ENCODE results near the gene TXNDC16.
"Not testable (repeated sequence)": the region's sequence is repeated elsewhere in the genome, so short reads cannot be mapped to it uniquely, and the experiment has no call there.

The TXNDC16 gene, protein sequence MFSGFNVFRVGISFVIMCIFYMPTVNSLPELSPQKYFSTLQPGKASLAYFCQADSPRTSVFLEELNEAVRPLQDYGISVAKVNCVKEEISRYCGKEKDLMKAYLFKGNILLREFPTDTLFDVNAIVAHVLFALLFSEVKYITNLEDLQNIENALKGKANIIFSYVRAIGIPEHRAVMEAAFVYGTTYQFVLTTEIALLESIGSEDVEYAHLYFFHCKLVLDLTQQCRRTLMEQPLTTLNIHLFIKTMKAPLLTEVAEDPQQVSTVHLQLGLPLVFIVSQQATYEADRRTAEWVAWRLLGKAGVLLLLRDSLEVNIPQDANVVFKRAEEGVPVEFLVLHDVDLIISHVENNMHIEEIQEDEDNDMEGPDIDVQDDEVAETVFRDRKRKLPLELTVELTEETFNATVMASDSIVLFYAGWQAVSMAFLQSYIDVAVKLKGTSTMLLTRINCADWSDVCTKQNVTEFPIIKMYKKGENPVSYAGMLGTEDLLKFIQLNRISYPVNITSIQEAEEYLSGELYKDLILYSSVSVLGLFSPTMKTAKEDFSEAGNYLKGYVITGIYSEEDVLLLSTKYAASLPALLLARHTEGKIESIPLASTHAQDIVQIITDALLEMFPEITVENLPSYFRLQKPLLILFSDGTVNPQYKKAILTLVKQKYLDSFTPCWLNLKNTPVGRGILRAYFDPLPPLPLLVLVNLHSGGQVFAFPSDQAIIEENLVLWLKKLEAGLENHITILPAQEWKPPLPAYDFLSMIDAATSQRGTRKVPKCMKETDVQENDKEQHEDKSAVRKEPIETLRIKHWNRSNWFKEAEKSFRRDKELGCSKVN

GRCh38 chr14:52552063-52552988 is at the start of gene TXNDC16, which contains the start of gene GPR137C:
Gene TXNDC16, minus strand, starts transcription at chr14:52552505. Its CDS starts 8,948 bp downstream, at chr14:52543557.
Gene GPR137C, plus strand, starts transcription at chr14:52552836. Its CDS starts 312 bp downstream, at chr14:52553148.
- DNase-seq (ENCODE audit: low read depth in 2 of 2), result peak; percentile 98

DNA sequence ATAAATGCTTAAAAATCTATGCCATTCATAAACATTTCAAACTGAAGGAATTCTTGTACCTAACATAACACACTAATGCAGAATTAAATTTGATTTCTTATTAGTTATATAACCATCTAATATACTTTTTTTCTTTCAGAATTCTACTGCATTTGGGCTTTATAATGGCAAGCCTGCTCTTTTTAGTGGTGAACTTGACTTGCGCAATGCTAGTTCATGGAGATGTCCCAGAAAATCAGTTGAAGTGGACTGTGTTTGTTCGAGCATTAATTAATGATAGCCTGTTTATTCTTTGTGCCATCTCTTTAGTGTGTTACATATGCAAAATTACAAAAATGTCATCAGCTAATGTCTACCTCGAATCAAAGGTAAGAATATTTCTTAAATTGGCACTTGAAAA is 47.7 kb upstream of the TXNDC16 start:
- no peak for DNase-seq (ENCODE audit: low read depth in 2 of 2)

GRCh38 chr14:52598568-52598967 is 46.3 kb upstream of the TXNDC16 start:
- no peak for DNase-seq (ENCODE audit: low read depth in 2 of 2)

- no peak for DNase-seq (ENCODE audit: low read depth in 2 of 2)
Measured at GRCh38 chr14:52596861-52597260, 44.6 kb upstream of the TXNDC16 start.

DNA sequence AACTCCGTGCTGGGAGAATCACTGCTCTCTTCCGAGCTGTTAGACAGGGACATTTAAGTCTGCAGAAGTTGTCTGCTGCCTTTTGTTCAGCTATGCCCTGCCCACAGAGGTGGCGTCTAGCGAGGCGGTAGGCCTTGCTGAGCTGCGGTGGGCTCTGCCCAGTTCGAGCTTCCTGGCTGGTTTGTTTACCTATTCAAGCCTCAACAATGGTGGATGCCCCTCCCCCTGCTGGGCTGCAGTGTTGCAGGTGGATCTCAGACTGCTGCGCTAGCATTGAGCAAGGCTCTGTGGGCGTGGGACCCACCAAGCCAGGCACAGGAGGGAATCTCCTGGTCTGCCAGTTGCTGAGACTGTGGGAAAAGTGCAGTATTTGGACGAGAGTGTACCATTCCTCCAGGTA is 44.0 kb upstream of the TXNDC16 start:
- DNase-seq (ENCODE audit: low read depth in 2 of 2), result no peak

GRCh38 chr14:52590318-52590717 is 38.0 kb upstream of the TXNDC16 start:
- no peak for DNase-seq (ENCODE audit: low read depth in 2 of 2)

DNA sequence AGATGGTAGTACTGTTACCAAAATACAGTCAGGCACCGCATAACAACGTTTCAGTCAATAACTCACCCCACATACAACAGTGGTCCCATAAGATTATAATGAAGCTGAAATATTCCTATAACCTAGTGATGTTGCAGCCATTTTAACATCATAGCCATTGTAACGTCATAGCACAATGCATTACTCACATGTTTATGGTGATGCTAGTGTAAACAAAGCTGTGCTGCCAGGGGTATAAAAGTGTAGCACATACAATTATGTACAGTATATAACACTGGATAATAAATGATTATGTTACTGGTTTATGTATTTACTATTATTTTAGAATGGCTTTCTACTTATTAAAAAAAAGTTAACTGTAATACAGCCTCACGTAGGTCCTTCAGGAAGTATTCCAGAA is 37.3 kb upstream of the TXNDC16 start:
- DNase-seq (ENCODE audit: low read depth in 2 of 2), result no peak

DNA sequence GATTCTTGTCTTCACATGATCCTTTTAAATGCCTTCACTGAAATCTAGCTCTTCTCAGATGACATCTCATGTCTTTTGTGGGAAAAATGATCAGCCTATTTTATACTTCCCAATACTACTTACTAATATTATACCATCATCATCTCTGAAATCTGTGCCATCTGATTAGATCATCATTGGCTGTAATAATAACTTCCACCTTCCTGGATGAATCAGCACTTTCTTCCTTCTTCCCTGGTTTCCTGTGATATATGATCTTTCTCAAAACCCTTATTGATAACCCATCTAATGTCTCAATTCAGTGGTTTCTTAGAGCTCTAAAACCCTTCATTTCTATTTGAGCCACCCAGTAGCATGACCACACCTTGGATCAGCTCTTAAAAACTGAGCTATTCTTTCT is 31.2 kb upstream of the TXNDC16 start:
- no peak for DNase-seq (ENCODE audit: low read depth in 2 of 2)

DNA sequence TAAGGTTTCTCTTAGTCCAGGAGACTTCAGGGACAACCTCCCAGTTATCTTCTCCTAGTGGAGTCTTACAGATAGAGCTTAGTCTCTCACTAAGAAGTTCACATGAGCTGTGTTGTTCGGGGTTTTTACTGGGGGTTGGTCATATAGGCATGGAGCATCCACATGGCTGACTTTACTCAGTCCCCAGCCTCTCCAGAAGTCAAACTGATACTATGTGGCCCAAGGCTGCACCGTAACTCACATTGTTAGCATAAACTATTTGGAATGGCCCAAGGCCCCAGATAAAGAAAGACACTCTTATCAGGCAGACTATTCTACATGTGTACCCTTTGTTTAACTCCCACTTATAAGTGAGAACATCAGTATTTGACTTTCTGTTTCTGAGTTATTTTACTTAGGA is 23.6 kb upstream of the TXNDC16 start:
- no peak for DNase-seq (ENCODE audit: low read depth in 2 of 2)

DNA sequence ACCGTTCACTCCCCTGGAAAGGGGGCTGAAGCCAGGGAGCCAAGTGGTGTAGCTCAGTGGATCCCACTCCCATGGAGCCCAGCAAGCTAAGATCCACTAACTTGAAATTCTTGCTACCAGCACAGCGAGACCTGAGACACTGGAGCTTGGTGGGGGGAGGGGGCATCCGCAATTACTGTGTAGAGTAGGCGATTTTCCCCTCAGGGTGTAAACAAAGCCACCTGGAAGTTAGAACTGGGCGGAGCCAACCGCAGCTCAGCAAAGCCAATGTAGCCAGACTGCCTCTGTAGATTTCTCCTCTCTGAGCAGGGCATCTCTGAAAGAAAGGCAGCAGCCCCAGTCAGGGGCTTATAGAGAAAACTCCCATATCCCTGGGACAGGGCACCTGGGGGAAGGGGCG is 16.1 kb upstream of the TXNDC16 start:
- not testable (repeated sequence) for DNase-seq (ENCODE audit: low read depth in 2 of 2)

DNA sequence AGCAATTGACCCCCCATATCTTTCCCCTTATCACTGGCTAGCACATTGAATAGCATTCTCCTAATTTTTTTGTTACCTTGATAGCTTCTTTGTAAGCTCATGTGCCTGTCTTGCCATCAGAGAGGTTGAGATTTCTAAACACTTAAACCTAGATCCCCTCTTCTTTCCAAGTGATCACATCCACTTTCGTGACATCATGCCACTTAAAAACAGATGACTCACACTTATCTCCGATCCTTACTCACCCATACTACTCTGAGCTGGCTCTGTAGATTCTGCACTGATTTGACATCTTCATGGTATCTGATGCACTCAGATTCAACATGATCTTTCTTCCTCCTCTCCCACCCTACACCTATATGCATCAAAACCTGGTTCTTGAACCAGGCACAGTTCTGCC is 10.8 kb upstream of the TXNDC16 start:
- no peak for DNase-seq (ENCODE audit: low read depth in 2 of 2)

DNA sequence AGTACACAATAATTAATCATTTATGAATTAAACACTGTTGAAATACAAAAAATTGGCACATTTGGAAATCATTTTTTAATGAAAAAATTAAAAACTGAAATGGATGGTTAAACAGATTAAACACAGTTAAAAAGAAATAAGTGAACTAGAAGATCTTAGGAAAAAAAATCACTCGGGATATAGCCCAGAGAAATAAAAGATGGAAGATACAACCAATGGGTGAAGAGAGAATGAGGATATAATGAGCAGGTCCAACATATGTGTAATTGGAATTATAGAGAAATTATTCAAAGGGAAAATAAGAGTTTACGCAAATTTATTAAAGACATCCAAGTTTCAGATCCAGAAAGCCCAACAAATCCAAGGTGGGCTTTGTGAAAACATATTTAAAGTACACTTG is 6.4 kb upstream of the TXNDC16 start:
- no peak for DNase-seq (ENCODE audit: low read depth in 2 of 2)

GRCh38 chr14:52553671-52554575 is 1.6 kb upstream of the TXNDC16 start:
- DNase-seq (ENCODE audit: low read depth in 2 of 2), result peak; percentile 60 to 63

DNA sequence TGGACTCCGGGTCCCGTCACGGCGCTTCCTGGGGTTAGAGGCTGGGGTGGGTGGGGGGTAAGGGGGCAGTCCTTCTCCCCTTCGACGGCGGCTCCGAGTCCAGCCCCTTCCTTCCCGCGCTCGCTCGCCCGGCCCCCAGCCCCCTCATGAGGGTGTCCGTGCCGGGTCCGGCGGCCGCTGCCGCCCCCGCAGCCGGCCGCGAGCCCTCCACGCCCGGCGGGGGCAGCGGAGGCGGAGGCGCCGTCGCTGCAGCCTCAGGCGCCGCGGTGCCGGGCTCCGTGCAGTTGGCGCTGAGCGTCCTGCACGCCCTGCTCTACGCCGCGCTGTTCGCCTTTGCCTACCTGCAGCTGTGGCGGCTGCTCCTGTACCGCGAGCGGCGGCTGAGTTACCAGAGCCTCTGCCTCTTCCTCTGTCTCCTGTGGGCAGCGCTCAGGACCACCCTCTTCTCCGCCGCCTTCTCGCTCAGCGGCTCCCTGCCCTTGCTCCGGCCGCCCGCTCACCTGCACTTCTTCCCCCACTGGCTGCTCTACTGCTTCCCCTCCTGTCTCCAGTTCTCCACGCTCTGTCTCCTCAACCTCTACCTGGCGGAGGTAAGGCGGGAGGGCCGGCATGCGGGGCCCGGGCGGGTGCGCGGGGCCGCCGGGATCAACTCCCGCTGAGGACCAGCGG is 831 bp upstream of the TXNDC16 start:
- DNase-seq (ENCODE audit: low read depth in 2 of 2), result no peak

DNA sequence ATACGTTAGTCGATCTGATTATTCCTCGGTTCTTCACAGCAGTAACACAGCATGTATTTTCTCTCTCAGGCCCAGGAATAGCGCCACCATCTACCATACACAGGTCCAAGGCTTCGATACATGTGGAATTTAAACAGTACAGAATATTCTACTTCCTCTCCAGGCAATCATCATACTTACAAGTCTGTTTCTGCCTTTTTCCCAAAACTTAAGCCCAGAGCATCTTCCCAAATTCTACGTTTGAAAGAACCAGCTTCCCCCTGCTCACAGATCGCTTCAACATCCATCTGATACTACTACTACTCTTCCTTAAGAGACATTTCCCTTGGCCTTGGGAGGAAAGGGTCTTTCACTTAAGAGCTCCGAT is 626 bp downstream of the TXNDC16 start:
- no peak for DNase-seq (ENCODE audit: low read depth in 2 of 2)

DNA sequence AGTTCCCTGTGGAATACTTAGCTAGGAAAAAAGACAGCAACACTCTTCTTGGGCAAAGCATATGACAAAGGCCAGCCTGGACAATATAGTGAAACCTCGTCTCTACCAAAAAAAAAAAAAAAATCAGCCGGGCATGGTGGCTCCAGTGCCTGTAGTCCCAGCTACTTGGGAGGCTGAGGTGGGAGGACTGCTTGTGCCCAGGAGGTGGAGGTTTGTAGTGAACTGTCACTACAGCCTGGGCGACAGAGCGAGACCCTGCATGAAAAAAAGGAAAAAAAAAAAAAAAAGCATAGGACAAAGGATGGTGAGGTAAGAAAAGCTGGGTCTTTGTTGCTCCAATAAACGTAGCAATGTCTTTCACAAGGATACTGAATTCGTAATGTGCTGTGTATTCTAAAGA is 1.1 kb downstream of the TXNDC16 start:
- no peak for DNase-seq (ENCODE audit: low read depth in 2 of 2)

- DNase-seq (ENCODE audit: low read depth in 2 of 2), result no peak
Measured at GRCh38 chr14:52550661-52551060, 1.6 kb downstream of the TXNDC16 start.

DNA sequence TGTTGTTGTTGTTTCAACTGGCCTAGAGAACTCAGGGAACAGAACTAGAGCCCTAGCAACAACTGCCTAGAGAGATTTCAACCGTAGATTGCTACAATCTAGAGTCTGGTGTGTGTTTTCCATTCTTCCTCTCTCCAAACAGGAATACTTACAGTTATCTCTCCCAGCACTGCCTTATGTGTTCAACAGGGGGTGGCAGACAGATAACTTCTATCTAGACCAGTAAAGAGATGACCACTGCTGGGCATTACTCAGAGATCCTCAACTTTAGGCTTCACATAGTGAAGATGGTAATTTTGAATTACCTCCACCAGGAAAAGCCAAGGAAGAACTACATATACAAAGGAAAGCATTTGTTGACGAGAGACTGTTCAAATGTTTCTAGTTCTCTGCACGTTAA is 4.8 kb downstream of the TXNDC16 start:
- no peak for DNase-seq (ENCODE audit: low read depth in 2 of 2)

GRCh38 chr14:52547027-52547426 is 5.3 kb downstream of the TXNDC16 start:
- DNase-seq (ENCODE audit: low read depth in 2 of 2), result no peak

GRCh38 chr14:52546318-52546670 is 6.0 kb downstream of the TXNDC16 start:
- no peak for DNase-seq (ENCODE audit: low read depth in 2 of 2)
